Ascending aorta (tissue), 2 donors: ENCODE results near the gene TGFBR3. TPM values are rescaled to one million over a fixed set of nuclear protein-coding genes. Genes with fewer than 3 reads are reported as not detected.
A peak's percentile ranks its signal among the peaks of the same experiment; 100 is the strongest.

Source experiments
- DNase-seq, 2 donors: peaks; one replicate each; pipeline ENCODE4 v3.0.0-alpha.2; 2019; ENCODE audit warnings: low spot score in 2 of 2
- H3K27ac ChIP-seq, 2 donors: fragments of 200-600 bp; sonication (generic); one replicate each; pipeline ENCODE4 v1.5.1; 2016 to 2017; ENCODE audit warnings: mild to moderate bottlenecking in 1 of 2
- H3K27me3 ChIP-seq: fragments of 200-600 bp; sonication (generic); one replicate; pipeline ENCODE4 v1.5.1; 2017
- H3K36me3 ChIP-seq, 2 donors: fragments of 200-600 bp; sonication (generic); one replicate each; pipeline ENCODE4 v1.5.1; 2016
- H3K4me1 ChIP-seq, 2 donors: fragments of 200-600 bp; sonication (generic); one replicate each; pipeline ENCODE4 v1.5.1; 2016 to 2017; ENCODE audit warnings: mild to moderate bottlenecking in 1 of 2
- H3K4me3 ChIP-seq, 2 donors: fragments of 200-600 bp; sonication (generic); one replicate each; pipeline ENCODE4 v1.5.1; 2016 to 2017; ENCODE audit warnings: mild to moderate bottlenecking in 1 of 2
- H3K9me3 ChIP-seq, 2 donors: fragments of 200-600 bp; sonication (generic); one replicate each; pipeline ENCODE4 v1.5.1; 2016
- intact Hi-C: fragments of 100-400 bp; cut with DNase I; formaldehyde crosslinking; loops from one replicate; pipeline ENCODE4 v1.15.1; 2023
- total RNA-seq: library from RNA; depleted of rRNA; stranded (reverse); fragments of >200 nt; gene quantifications from one replicate; pipeline ENCODE4 v1.1.0, GENCODE V29; 2016
- TF ChIP-seq, protein P1 (sequence below), 3 experiments: fragments of 200-600 bp in 2 of 3; fragments of 450-650 bp in 1 of 3; sonication (generic) in 2 of 3; IDR thresholded peaks; one replicate each; pipeline ENCODE4 v1.5.1; 2016 to 2019; ENCODE audit warnings: antibody characterized with exemption in 3 of 3, mild to moderate bottlenecking in 1 of 3, moderate library complexity in 1 of 3

Gene TGFBR3
- total RNA-seq: 127 TPM

GRCh38 chr1:91885716-91886506, at the start of gene TGFBR3:
TGFBR3 (minus strand) TSS chr1:91886151; CDS start chr1:91861531, 24,620 bp downstream.
- intact Hi-C loops: loop anchor here (1.0 to 10.0 kb wide), 10 partner anchors 33 to 371 kb away; no protein-coding TSS in a partner anchor
- Histone ChIP-seq H3K27me3 (no peaks in the 10 kb centered on the region), H3K27ac (peak within 1 kb of the TSS; percentile 83 to 95), H3K36me3 (no peaks in the 10 kb centered on the region), H3K9me3 (no peaks in the 10 kb centered on the region), H3K4me1 (peaks cover 0 to 10% of the 10 kb centered on the region in 2 donors), H3K4me3 (peak within 1 kb of the TSS; percentile 64 to 90)
- DNase-seq: peak; percentile 50 to 95
- TF ChIP-seq, protein P1, sequence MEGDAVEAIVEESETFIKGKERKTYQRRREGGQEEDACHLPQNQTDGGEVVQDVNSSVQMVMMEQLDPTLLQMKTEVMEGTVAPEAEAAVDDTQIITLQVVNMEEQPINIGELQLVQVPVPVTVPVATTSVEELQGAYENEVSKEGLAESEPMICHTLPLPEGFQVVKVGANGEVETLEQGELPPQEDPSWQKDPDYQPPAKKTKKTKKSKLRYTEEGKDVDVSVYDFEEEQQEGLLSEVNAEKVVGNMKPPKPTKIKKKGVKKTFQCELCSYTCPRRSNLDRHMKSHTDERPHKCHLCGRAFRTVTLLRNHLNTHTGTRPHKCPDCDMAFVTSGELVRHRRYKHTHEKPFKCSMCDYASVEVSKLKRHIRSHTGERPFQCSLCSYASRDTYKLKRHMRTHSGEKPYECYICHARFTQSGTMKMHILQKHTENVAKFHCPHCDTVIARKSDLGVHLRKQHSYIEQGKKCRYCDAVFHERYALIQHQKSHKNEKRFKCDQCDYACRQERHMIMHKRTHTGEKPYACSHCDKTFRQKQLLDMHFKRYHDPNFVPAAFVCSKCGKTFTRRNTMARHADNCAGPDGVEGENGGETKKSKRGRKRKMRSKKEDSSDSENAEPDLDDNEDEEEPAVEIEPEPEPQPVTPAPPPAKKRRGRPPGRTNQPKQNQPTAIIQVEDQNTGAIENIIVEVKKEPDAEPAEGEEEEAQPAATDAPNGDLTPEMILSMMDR (IDR thresholded peaks at IDR 0.05): peak; percentile 52 to 60 (median 52)

- Histone ChIP-seq H3K36me3 (no peaks in the 10 kb centered on the region), H3K27ac (no peak overlapping the region), H3K4me1 (no peaks in the 10 kb centered on the region), H3K27me3 (no peaks in the 10 kb centered on the region), H3K4me3 (no peak overlapping the region), H3K9me3 (no peaks in the 10 kb centered on the region)
- TF ChIP-seq, protein P1 (IDR thresholded peaks at IDR 0.05): no peak
- DNase-seq: no peak
- intact Hi-C loops: loop anchor here (5.0 kb wide), 3 partner anchors 42 to 647 kb away; partner anchors contain the start of gene TGFBR3
Measured at GRCh38 chr1:91929250-91929649, 43.3 kb upstream of the TGFBR3 start.

- DNase-seq: no peak
- no peak overlapping the region for H3K27ac ChIP-seq
- H3K9me3 ChIP-seq: no peaks in the 10 kb centered on the region
- H3K36me3 ChIP-seq: no peaks in the 10 kb centered on the region
- intact Hi-C loops: loop anchor here (5.0 kb wide), 3 partner anchors 41 to 646 kb away; partner anchors contain the start of gene TGFBR3
- H3K4me3 ChIP-seq: no peak overlapping the region
- H3K4me1 ChIP-seq: no peaks in the 10 kb centered on the region
- TF ChIP-seq, protein P1 (IDR thresholded peaks at IDR 0.05): no peak
- no peaks in the 10 kb centered on the region for H3K27me3 ChIP-seq
Measured at GRCh38 chr1:91928026-91928425, 42.1 kb upstream of the TGFBR3 start.

DNA sequence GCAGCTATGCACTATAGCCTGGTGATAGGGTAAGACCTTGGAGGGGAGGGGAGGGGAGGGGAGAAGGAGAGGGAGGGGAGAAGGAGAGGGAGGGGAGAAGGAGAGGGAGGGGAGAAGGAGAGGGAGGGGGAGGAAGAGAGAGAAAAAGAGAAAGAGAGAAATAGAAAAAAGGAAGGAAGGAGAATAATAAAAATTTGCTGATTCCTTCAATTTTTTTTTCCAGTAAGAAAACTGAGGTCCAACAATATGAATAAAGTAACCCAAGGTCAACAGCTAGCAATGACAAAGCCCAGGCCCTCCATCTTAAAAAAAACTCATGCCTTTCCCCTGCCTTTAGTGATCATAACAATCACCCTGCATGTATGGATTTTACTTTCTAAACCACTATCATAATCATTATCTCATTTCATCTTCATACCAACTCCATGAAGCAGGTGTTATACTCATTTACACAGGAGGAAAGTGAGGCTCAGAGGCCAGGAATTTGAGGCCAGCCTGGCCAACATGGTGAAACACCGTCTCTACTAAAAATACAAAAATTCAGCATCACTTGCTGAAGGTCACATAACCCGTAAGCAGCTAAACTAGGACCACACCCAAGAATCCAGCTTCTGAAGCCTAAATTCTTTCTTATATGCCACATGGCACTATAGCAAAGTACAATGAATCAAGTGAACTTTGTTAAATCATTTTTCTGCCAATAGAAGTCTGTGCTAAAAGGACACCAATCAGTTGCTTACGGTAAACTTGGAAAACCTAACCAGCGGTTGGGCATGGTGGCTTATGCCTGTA, 39.9 kb upstream of the TGFBR3 start:
- no peaks in the 10 kb centered on the region for H3K4me1 ChIP-seq
- H3K9me3 ChIP-seq: no peaks in the 10 kb centered on the region
- H3K4me3 ChIP-seq: no peak overlapping the region
- no peaks in the 10 kb centered on the region for H3K36me3 ChIP-seq
- TF ChIP-seq, protein P1 (IDR thresholded peaks at IDR 0.05): no peak
- no peak for DNase-seq
- H3K27ac ChIP-seq: no peak overlapping the region
- intact Hi-C loops: loop anchor here (5.0 kb wide), 3 partner anchors 39 to 644 kb away; partner anchors contain the start of gene TGFBR3
- no peaks in the 10 kb centered on the region for H3K27me3 ChIP-seq

DNA sequence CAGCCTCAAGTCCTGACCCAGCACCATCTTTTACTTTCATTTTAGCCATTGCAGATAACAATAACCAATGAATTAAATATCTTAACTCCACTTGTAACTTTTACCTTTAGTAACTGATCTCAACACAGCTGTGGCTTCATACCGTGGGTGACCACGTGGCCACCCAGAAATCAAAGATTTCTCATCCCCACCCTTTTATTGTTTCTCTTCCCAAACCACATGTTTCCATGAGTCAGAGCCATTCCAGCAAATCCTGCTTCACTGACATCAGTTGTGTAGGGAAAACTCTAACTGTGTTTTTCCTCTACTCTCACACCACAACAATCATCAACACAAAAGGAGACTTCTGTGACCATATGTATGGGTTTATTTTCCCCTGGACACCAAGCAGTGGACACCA, 38.2 kb upstream of the TGFBR3 start:
- DNase-seq: no peak
- Histone ChIP-seq H3K4me3 (no peak overlapping the region), H3K4me1 (no peaks in the 10 kb centered on the region), H3K27me3 (no peaks in the 10 kb centered on the region), H3K36me3 (no peaks in the 10 kb centered on the region), H3K27ac (no peak overlapping the region), H3K9me3 (no peaks in the 10 kb centered on the region)
- TF ChIP-seq, protein P1 (IDR thresholded peaks at IDR 0.05): no peak
- intact Hi-C loops: no loop called here
